NAMALWA (cell line): Measurements from ENCODE around the gene HELZ2.
"Not testable (repeated sequence)": the region's sequence is repeated elsewhere in the genome, so short reads cannot be mapped to it uniquely, and the experiment has no call there.

ENCODE experiments used
- DNase-seq: peaks from one replicate; pipeline ENCODE4 v3.0.0-alpha.2; 2015; ENCODE audit warnings: low spot score

The HELZ2 gene

DNA sequence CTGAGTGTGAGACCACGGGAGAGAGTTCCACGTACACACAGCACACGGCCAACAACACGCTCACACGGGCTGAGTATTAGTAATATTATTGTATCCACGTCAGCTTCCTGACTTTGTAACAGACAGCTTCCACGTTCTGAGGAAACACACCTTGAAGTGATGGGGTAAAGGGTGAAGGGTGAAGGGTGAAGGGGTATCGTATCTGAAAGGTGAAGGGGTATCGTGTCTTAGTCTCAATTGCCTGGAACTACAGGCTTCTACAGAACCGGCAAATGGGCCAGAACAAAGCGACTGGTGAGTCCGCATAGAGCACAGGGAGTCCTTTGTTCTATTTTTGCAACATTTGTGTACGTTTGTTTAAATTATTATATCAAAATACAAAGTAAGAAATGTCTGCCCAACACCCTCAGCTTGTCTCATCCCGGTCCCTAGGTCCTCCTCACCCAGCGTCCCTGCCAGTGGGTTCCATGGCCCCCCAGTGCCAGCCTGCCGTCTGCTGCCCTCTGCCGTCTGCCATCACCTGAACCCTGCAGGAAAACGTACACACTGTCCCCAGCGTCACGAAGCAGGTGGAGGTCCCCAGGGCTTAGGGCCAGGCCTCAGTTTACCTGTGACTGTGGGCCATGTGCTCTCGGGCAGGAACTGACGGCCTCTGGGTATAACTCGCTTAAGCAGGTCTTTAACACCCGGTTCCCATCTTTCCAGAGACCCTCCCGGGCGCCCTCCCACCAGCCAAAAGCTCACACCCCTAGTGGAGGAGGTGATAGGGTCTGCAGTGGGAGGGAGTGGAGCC is 4.4 kb upstream of the HELZ2 start:
- no peak for DNase-seq

DNA sequence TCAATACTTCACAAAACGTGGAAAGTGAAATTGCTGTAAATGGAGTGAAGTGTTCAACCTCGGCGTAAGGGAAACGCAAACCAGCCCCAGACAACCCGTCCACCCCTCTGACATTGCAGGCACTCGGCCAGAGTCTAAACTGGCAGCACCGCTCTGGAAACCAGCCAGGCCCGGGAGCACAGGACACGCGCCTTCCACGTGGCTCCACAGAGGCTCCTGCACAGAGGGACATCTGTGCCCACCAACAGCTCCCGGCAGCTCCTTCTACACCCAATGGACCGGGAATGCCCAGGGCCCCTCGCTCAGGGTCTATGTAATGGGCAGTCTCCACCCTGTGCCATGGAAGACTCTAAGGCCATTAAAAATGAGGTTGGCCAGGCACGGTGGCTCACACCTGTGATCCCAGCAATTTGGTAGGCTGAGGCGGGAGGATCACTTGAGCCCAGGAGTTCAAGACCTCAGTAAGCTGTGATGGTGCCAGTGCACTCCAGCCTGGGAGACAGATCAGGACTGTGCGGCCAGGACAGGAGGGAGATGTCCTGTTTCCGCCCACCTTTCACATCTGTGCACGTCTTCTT is 3.4 kb upstream of the HELZ2 start:
- no peak for DNase-seq

GRCh38 chr20:63576311-63576710 is 2.3 kb upstream of the HELZ2 start:
- DNase-seq: no peak

DNA sequence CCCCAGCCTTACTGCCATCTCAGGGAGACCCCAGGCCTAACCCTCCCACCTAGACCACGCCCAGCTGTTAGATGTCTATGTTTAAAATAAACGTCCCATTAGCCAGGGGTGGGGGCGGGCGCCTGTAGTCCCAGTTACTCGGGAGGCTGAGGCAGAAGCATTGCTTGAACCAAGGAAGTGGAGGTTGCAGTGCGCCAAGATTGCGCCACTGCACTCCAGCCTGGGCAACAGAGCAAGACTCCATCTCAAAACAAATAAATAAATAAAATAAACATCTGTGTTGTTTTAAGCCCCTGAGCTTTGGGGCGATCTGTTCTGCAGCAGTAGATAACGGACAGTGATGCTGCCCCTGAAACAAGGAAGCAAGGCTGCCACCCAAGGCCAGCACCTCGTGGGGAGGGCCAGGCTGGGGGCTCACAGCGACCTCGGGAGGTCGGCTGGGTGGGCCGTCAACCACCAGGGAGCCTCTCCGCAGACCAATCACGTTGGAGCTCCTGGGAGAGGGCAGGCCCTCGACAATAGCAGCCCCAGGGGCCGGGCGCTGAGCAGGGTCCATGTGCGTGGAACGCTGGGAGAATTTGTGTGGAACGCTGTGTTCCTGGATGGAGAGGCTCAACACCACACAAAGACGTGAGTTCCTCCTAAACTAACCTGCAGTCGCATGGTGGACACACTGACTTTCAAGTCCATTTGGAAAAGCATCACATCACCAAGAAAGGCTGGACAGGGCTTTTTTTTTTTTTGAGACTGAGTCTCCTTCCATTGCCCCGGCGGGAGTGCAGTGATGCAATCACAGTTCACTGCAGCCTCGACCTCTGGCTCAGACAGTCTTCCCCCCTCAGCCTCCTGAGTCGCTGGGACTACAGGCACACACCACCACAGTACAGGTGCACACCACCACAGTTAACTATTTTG is 1.0 kb upstream of the HELZ2 start:
- DNase-seq: no peak

- peak; percentile 36 for DNase-seq
Measured at GRCh38 chr20:63573647-63574131, 350 bp downstream of the HELZ2 start.

- DNase-seq: no peak
Measured at GRCh38 chr20:63572788-63573646, 1.0 kb downstream of the HELZ2 start.

DNA sequence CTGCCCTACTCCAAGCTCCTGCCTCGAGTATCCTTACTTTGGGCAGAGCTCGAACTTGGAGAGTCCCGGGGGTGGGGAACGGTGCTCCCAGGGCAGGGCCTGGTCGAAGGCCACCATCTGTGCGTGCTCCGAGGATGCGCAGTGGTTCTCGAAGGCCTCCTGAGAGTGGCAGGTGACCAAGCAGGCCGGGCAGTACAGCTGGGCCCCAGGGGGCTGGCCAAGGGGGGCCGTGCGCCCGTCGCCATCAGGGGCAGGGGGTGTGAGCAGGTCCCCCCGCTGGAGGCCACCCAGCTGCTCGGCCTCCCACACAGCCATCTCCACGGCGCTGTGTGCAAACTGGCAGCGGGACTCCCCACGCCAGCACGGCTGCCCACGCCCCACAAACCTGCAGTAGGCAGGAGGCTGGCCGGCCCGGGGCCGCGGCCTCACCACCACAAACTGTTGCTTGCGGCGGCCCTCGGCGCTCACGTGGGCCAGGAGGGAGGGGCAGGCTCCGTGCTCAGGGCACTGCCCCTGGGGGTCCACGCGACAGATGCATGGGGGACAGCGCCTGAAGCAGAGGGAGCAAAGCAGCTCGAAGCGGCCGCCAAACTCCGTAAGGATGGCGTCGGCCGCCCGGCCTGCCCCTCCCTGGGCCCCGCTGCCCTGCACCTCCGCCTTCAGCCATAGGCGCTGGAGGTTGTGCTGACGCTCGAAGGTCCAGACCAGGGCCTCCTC is 1.8 kb downstream of the HELZ2 start:
- no peak for DNase-seq

DNA sequence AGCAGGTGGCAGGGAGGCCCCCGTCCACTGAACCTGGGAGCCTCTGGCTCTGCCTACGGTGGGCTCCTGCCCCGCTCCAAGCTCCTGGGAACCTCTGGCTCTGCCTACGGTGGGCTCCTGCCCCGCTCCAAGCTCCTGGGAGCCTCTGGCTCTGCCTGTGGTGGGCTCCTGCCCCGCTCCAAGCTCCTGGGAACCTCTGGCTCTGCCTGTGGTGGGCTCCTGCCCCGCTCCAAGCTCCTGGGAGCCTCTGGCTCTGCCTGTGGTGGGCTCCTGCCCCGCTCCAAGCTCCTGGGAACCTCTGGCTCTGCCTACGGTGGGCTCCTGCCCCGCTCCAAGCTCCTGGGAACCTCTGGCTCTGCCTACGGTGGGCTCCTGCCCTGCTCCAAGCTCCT is 3.0 kb downstream of the HELZ2 start:
- DNase-seq: not testable (repeated sequence)

- no peak for DNase-seq
Measured at GRCh38 chr20:63570281-63571086, 3.6 kb downstream of the HELZ2 start.

- no peak for DNase-seq
Measured at GRCh38 chr20:63568986-63569949, 4.8 kb downstream of the HELZ2 start.

GRCh38 chr20:63568170-63568981 is 5.7 kb downstream of the HELZ2 start:
- no peak for DNase-seq

GRCh38 chr20:63567386-63568169 is 6.5 kb downstream of the HELZ2 start:
- DNase-seq: peak; percentile 55

DNA sequence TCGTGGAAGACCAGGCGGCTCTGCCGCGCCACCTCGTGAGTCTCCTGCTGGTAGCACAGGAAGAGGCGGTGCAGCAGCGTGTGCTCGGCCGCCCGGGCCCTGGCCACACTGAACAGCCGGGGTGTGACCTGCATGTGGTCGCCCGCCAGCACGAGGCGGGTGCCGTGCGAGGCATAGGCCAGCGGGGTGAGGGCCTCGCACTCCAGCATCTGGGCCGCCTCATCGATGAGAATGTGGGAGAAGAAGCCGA is 7.0 kb downstream of the HELZ2 start:
- no peak for DNase-seq

DNA sequence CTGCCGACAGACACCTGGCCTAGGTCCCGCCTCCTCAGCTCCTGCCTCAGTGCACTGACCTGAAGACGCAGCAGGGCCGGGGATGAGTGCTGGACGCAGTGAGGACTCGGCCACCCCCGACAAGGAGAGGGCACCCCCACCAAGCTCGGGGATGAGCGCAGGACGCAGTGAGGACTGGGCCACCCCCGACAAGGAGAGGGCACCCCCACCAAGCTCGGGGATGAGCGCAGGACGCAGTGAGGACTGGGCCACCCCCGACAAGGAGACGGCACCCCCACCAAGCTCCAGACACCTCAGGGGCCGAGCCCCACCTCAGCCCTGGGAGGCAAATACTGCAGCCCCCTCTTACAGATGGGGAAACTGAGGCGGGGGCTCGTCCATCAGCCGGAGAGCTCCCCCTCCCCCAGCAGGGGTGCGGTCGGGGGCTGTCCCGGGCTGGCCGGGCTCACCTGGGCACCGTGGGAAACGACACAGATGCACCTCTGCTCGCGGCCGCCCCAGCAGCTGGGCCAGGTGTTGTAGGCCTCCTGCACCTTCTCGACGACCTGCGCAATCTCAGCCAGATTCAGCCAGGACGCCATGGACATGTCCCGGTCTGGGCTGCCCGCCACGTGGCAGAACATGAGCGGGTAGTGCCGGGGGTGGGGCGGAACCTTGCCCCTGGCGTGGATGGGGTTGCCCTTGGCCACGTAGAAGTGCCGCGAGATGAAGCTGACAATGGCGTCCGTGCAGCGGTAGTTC is 7.5 kb downstream of the HELZ2 start:
- no peak for DNase-seq

DNA sequence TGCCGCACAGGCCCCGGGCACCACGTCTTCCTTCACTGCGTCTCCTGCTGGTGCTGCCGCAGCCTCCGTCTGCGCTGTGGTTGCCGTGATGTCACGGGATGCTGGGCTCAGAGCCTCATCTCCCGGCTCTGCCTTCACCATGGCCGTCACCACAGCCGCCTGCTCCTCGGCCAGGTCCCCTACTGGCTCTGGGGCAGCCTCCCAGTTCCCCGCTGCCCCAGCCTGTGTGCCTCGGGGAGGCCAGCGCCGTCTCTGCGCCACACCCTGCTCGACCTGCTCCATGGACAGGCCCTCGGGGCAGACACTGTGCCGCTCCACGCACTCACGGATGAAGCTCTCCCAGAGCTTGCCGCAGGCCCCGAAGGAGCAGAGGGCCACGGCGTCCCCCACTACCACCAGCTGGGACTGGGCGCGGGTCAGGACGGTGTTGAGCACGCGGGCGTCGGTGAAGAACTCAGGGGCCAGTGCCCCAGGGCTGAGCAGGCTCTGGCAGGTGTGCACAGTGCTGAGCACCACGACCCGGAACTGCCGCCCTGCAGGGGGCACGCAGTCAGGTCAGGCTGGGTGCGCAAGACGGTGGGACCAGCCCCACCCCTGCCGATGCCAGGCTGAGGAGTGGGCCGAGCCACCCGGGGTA is 8.2 kb downstream of the HELZ2 start:
- DNase-seq: no peak

- no peak for DNase-seq
Measured at GRCh38 chr20:63565021-63565698, 8.9 kb downstream of the HELZ2 start.
